ENCODE measurements around the gene LRRC8D.
"Not testable (repeated sequence)": the region's sequence is repeated elsewhere in the genome, so short reads cannot be mapped to it uniquely, and the experiment has no call there.

LRRC8D gene

GRCh38 chr1:89971600-89971999 is 150.8 kb downstream of the LRRC8D start:
- DNase-seq: no peak

GRCh38 chr1:89972024-89972423 is 151.2 kb downstream of the LRRC8D start:
- no peak for DNase-seq

- DNase-seq: no peak
Measured at GRCh38 chr1:89973471-89974127, 152.8 kb downstream of the LRRC8D start.

- no peak for DNase-seq
Measured at GRCh38 chr1:89974256-89974655, 153.4 kb downstream of the LRRC8D start.

GRCh38 chr1:89974696-89975470 is 154.1 kb downstream of the LRRC8D start:
- no peak for DNase-seq

- DNase-seq: no peak
Measured at GRCh38 chr1:89975540-89976125, 154.8 kb downstream of the LRRC8D start.

- no peak for DNase-seq
Measured at GRCh38 chr1:89978755-89979154, 157.9 kb downstream of the LRRC8D start.

- DNase-seq: no peak
Measured at GRCh38 chr1:89980605-89981004, 159.8 kb downstream of the LRRC8D start.

- DNase-seq: not testable (repeated sequence)
Measured at GRCh38 chr1:89982846-89983245, 162.0 kb downstream of the LRRC8D start.

GRCh38 chr1:89984564-89985116 is 163.8 kb downstream of the LRRC8D start:
- not testable (repeated sequence) for DNase-seq

- no peak for DNase-seq
Measured at GRCh38 chr1:89986020-89986419, 165.2 kb downstream of the LRRC8D start.

Measured in activated T-cell treated with anti-CD3 and anti-CD28 coated beads, Interleukin-2, amount 50 U/mL, for 1 hour (primary cell).